Loucy (cell line): ENCODE results near the gene LMOD3.

Source experiments
- H2AFZ ChIP-seq: fragments of 200-600 bp; sonication (generic); 2 replicates; pipeline ENCODE4 v1.6.0; 2016; ENCODE audit warnings: antibody characterized with exemption, mild to moderate bottlenecking, low read length, moderate library complexity
- H3F3A ChIP-seq: fragments of 200-600 bp; 2 replicates; pipeline ENCODE4 v1.6.0; 2016; ENCODE audit warnings: antibody characterized with exemption, low read depth, mild to moderate bottlenecking
- H3K27me3 ChIP-seq: fragments of 200-600 bp; sonication (generic); 2 replicates; pipeline ENCODE4 v1.6.1; 2014; ENCODE audit warnings: low read length, mild to moderate bottlenecking; ENCODE audit not compliant: insufficient read depth, poor library complexity, severe bottlenecking
- H3K36me3 ChIP-seq: fragments of 200-600 bp; sonication (generic); 2 replicates; pipeline ENCODE4 v1.6.1; 2016; ENCODE audit warnings: low read length; ENCODE audit not compliant: insufficient read depth
- H3K4me1 ChIP-seq: fragments of 200-600 bp; sonication (generic); 2 replicates; pipeline ENCODE4 v1.5.1; 2014; ENCODE audit warnings: low read length, mild to moderate bottlenecking; ENCODE audit not compliant: insufficient read depth, poor library complexity, severe bottlenecking
- H3K4me2 ChIP-seq: fragments of 200-600 bp; sonication (generic); 2 replicates; pipeline ENCODE4 v1.6.0; 2014; ENCODE audit warnings: antibody characterized with exemption, low read length, low read depth, mild to moderate bottlenecking; ENCODE audit not compliant: poor library complexity, severe bottlenecking
- H3K4me3 ChIP-seq: fragments of 200-600 bp; sonication (generic); 2 replicates; pipeline ENCODE4 v1.5.1; 2014; ENCODE audit warnings: low read length, mild to moderate bottlenecking, mixed read lengths; ENCODE audit not compliant: poor library complexity, severe bottlenecking
- H3K79me2 ChIP-seq: fragments of 200-600 bp; sonication (generic); 2 replicates; pipeline ENCODE4 v1.6.1; 2014; ENCODE audit warnings: low read length; ENCODE audit not compliant: insufficient read depth
- H3K9ac ChIP-seq: fragments of 200-600 bp; sonication (generic); 2 replicates; pipeline ENCODE4 v1.6.0; 2014; ENCODE audit warnings: mild to moderate bottlenecking, low read depth, low read length, moderate library complexity; ENCODE audit not compliant: poor library complexity, severe bottlenecking
- H3K9me2 ChIP-seq: fragments of 200-600 bp; sonication (generic); replicated peaks from 2 replicates; pipeline ENCODE4 v1.6.1; 2016; ENCODE audit warnings: low read depth, low read length, mixed read lengths
- H3K9me3 ChIP-seq: fragments of 200-600 bp; sonication (generic); 2 replicates; pipeline ENCODE4 v1.6.1; 2014; ENCODE audit warnings: mild to moderate bottlenecking, antibody characterized with exemption, low read length, low read depth; ENCODE audit not compliant: insufficient read depth
- H4K20me1 ChIP-seq: fragments of 200-600 bp; sonication (generic); 2 replicates; pipeline ENCODE4 v1.6.0; 2014; ENCODE audit warnings: antibody characterized with exemption, low read length, mild to moderate bottlenecking; ENCODE audit not compliant: insufficient read depth, poor library complexity, severe bottlenecking
- EZH2phosphoT487 ChIP-seq: fragments of 200-600 bp; IDR thresholded peaks from 2 replicates; pipeline ENCODE4 v1.6.1; 2018; ENCODE audit warnings: antibody characterized with exemption, mild to moderate bottlenecking, moderate library complexity, borderline replicate concordance
- TF ChIP-seq, protein P1 (sequence below): fragments of 200-600 bp; sonication (generic); conservative IDR thresholded peaks from 2 replicates; pipeline ENCODE4 v1.5.1; 2014; ENCODE audit warnings: mild to moderate bottlenecking, antibody characterized with exemption, low read length

Gene LMOD3

GRCh38 chr3:69149586-69149985 lies 27.2 kb upstream of the LMOD3 start:
- Histone ChIP-seq H3F3A (no peaks in the 10 kb centered on the region), H3K4me1 (no peaks in the 10 kb centered on the region), H2AFZ (no peak overlapping the region), H3K4me3 (no peak overlapping the region), H3K79me2 (no peaks in the 10 kb centered on the region), H3K9me2 (no peaks in the 10 kb centered on the region), H3K9me3 (no peaks in the 10 kb centered on the region), H3K4me2 (no peak overlapping the region), H3K9ac (no peak overlapping the region), H3K27me3 (no peaks in the 10 kb centered on the region), H4K20me1 (no peaks in the 10 kb centered on the region), H3K36me3 (no peaks in the 10 kb centered on the region)
- no peak for TF ChIP-seq EZH2phosphoT487
- TF ChIP-seq, protein P1, sequence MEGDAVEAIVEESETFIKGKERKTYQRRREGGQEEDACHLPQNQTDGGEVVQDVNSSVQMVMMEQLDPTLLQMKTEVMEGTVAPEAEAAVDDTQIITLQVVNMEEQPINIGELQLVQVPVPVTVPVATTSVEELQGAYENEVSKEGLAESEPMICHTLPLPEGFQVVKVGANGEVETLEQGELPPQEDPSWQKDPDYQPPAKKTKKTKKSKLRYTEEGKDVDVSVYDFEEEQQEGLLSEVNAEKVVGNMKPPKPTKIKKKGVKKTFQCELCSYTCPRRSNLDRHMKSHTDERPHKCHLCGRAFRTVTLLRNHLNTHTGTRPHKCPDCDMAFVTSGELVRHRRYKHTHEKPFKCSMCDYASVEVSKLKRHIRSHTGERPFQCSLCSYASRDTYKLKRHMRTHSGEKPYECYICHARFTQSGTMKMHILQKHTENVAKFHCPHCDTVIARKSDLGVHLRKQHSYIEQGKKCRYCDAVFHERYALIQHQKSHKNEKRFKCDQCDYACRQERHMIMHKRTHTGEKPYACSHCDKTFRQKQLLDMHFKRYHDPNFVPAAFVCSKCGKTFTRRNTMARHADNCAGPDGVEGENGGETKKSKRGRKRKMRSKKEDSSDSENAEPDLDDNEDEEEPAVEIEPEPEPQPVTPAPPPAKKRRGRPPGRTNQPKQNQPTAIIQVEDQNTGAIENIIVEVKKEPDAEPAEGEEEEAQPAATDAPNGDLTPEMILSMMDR: no peak

- Histone ChIP-seq H3K4me3 (no peak overlapping the region), H3K9ac (no peak overlapping the region), H3K4me1 (no peaks in the 10 kb centered on the region), H4K20me1 (no peaks in the 10 kb centered on the region), H3K4me2 (no peak overlapping the region), H3F3A (no peaks in the 10 kb centered on the region), H3K9me2 (no peaks in the 10 kb centered on the region), H2AFZ (no peak overlapping the region), H3K79me2 (no peaks in the 10 kb centered on the region), H3K9me3 (no peaks in the 10 kb centered on the region), H3K27me3 (no peaks in the 10 kb centered on the region), H3K36me3 (no peaks in the 10 kb centered on the region)
- TF ChIP-seq, protein P1: no peak
- no peak for TF ChIP-seq EZH2phosphoT487
These were observed 23.3 kb upstream of the LMOD3 start for GRCh38 chr3:69145688-69146087.

DNA sequence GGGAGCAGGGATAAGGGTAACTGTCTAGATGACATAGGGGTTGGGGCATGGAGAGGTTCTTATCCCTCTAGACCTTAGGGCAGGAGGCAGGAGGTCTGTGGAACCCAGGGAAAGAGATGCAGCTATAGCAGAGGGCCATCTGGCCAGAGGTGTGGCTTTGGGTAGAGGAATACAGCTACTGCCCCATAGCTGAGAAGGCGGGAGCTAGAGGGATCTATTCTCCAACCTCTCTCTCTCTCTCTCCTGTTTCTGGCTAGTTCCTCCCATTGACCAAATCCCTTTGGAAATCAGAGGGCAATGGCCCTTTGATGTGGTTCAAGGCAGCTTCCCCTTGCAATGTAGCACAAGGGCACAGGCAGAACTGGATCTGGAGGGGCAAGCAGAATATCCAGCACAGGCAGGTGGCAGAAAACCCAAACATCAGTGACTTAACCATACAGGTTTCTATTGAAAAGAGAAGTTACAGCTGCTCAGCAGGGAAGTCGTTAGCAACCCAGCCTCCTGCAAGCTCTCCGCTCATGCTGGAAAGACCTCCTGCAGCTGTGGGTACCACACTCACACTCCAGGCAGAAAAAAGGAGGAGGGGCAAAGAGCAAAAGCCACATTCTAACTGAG lies 22.3 kb upstream of the LMOD3 start:
- Histone ChIP-seq H3K27me3 (no peaks in the 10 kb centered on the region), H3K4me2 (no peak overlapping the region)

More for the DNA sequence above, 22.3 kb upstream of the LMOD3 start:
- no peaks in the 10 kb centered on the region for H4K20me1 ChIP-seq
- H3K9ac ChIP-seq: no peak overlapping the region
- H3K79me2 ChIP-seq: no peaks in the 10 kb centered on the region
- H3K4me3 ChIP-seq: no peak overlapping the region
- no peaks in the 10 kb centered on the region for H3K9me2 ChIP-seq
- no peak for TF ChIP-seq EZH2phosphoT487
- TF ChIP-seq, protein P1: no peak
- no peaks in the 10 kb centered on the region for H3K36me3 ChIP-seq
- H2AFZ ChIP-seq: no peak overlapping the region
- H3K9me3 ChIP-seq: no peaks in the 10 kb centered on the region
- no peaks in the 10 kb centered on the region for H3K4me1 ChIP-seq
- H3F3A ChIP-seq: no peaks in the 10 kb centered on the region
